H1 (cell line): ENCODE results near the gene TMEM151B. TPM values are rescaled to one million over a fixed set of nuclear protein-coding genes. Genes with fewer than 3 reads are reported as not detected.

ENCODE experiments used
- CTCF ChIA-PET: fragments of 300-600 bp; sonication (Branson Sonifier 250); formaldehyde crosslinking; loops from one replicate; lab custom pipeline; 2021; ENCODE audit not compliant: partially characterized antibody; lab: Charles Lee
- POLR2A ChIA-PET: fragments of 300-600 bp; sonication (Branson Sonifier 250); formaldehyde crosslinking; loops from one replicate; lab custom pipeline; 2021; ENCODE audit warnings: inconsistent platforms; ENCODE audit not compliant: partially characterized antibody; lab: Charles Lee
- DNase-seq, 2 experiments: peaks; one replicate each; pipeline versions ENCODE4 v3.0.0 to v3.0.0-alpha.2; 2010 to 2022; ENCODE audit warnings: low spot score in 2 of 2, low read depth in 1 of 2, mixed read lengths in 1 of 2
- FAIRE-seq: peaks from 2 replicates; lab custom pipeline; 2011; peaks lifted over from hg19 to GRCh38; lab: Jason Lieb, UNC
- H2AFZ ChIP-seq: 2 replicates; pipeline ENCODE4 v1.8.1; 2012; ENCODE audit warnings: low read length, inconsistent platforms
- H2AK5ac ChIP-seq: 2 replicates; pipeline ENCODE4 v1.6.1; 2013; ENCODE audit warnings: low read depth, low read length
- H2BK120ac ChIP-seq: replicated peaks from 2 replicates; pipeline ENCODE3; 2013; ENCODE audit warnings: low read depth, low read length, inconsistent platforms
- H2BK12ac ChIP-seq: 2 replicates; pipeline ENCODE4 v1.6.1; 2013; ENCODE audit warnings: low read depth, low read length
- H2BK15ac ChIP-seq: 2 replicates; pipeline ENCODE4 v1.6.1; 2013; ENCODE audit warnings: low read length
- H2BK20ac ChIP-seq: 2 replicates; pipeline ENCODE4 v1.6.1; 2013; ENCODE audit warnings: low read length
- H2BK5ac ChIP-seq: 2 replicates; pipeline ENCODE4 v1.6.1; 2013; ENCODE audit warnings: low read depth, low read length
- H3K14ac ChIP-seq: 2 replicates; pipeline ENCODE4 v1.6.1; 2013; ENCODE audit warnings: inconsistent platforms; ENCODE audit not compliant: insufficient read length
- H3K18ac ChIP-seq: 2 replicates; pipeline ENCODE4 v1.6.1; 2013; ENCODE audit warnings: low read length; ENCODE audit errors: extremely low read depth
- H3K23ac ChIP-seq: 2 replicates; pipeline ENCODE4 v1.6.1; 2013; ENCODE audit warnings: inconsistent platforms; ENCODE audit not compliant: insufficient read length
- H3K23me2 ChIP-seq: 2 replicates; pipeline ENCODE4 v1.6.1; 2013; ENCODE audit warnings: low read depth, low read length
- H3K27ac ChIP-seq: 2 replicates; pipeline ENCODE4 v1.6.1; 2011; ENCODE audit warnings: low read depth, low read length, inconsistent platforms
- H3K27me3 ChIP-seq, 4 experiments: replicated peaks in 1 of 4; 1 replicate in 1 of 4; 2 replicates in 3 of 4; pipeline versions ENCODE4 v1.6.1 to v1.8.1; 2011 to 2013; ENCODE audit warnings: low read length in 3 of 4, mild to moderate bottlenecking in 3 of 4, inconsistent platforms in 2 of 4, mixed read lengths in 2 of 4, moderate library complexity in 1 of 4; ENCODE audit not compliant: control insufficient read depth in 3 of 4, insufficient read depth in 3 of 4; ENCODE audit errors: extremely low read depth in 1 of 4
- H3K36me3 ChIP-seq, 4 experiments: 2 replicates each; pipeline versions ENCODE4 v1.6.1 to v1.8.1; 2011 to 2013; ENCODE audit warnings: mild to moderate bottlenecking in 4 of 4, low read length in 3 of 4, moderate library complexity in 2 of 4, control low read depth in 1 of 4, inconsistent platforms in 1 of 4; ENCODE audit not compliant: insufficient read depth in 4 of 4, control insufficient read depth in 2 of 4
- H3K4ac ChIP-seq: replicated peaks from 2 replicates; pipeline ENCODE3; 2013; ENCODE audit warnings: low read length, low read depth, mixed read lengths, inconsistent platforms; ENCODE audit not compliant: insufficient read length
- H3K4me1 ChIP-seq, 4 experiments: replicated peaks in 1 of 4; 1 replicate in 1 of 4; 2 replicates in 3 of 4; pipeline versions ENCODE4 v1.6.1 to v1.8.1; 2011 to 2013; ENCODE audit warnings: low read length in 3 of 4, inconsistent platforms in 2 of 4, mixed read lengths in 1 of 4; ENCODE audit not compliant: insufficient read depth in 4 of 4, control insufficient read depth in 3 of 4
- H3K4me2 ChIP-seq, 2 experiments: 2 replicates each; pipeline versions ENCODE4 v1.6.1 to v1.8.1; 2011 to 2013; ENCODE audit warnings: low read depth in 2 of 2, low read length in 2 of 2, control low read depth in 1 of 2, inconsistent platforms in 1 of 2, mild to moderate bottlenecking in 1 of 2; ENCODE audit not compliant: insufficient read depth in 1 of 2
- H3K4me3 ChIP-seq, 4 experiments: fragments of 200-600, 300-600 bp in 1 of 4; sonication (generic), shearing (Covaris generic), sonication (Bioruptor Twin) in 1 of 4; 2 replicates each; pipeline versions ENCODE4 v1.5.1 to v1.8.1; 2011 to 2016; ENCODE audit warnings: low read length in 4 of 4, low read depth in 3 of 4, control low read depth in 2 of 4, inconsistent platforms in 2 of 4, mild to moderate bottlenecking in 2 of 4, mixed read lengths in 1 of 4, moderate library complexity in 1 of 4; ENCODE audit not compliant: insufficient read depth in 2 of 4; ENCODE audit errors: extremely low read depth in 1 of 4
- H3K56ac ChIP-seq: replicated peaks from 2 replicates; pipeline ENCODE3; 2013; ENCODE audit warnings: low read depth, mild to moderate bottlenecking, mixed read lengths, low read length, inconsistent platforms; ENCODE audit not compliant: insufficient read length
- H3K79me1 ChIP-seq: 2 replicates; pipeline ENCODE4 v1.6.1; 2013; ENCODE audit warnings: low read depth, low read length, control low read depth
- H3K79me2 ChIP-seq, 2 experiments: 2 replicates each; pipeline versions ENCODE4 v1.6.1 to v1.8.1; 2012 to 2013; ENCODE audit warnings: low read length in 2 of 2, mild to moderate bottlenecking in 2 of 2, inconsistent platforms in 1 of 2; ENCODE audit not compliant: insufficient read depth in 2 of 2, control insufficient read depth in 1 of 2
- H3K9ac ChIP-seq, 4 experiments: replicated peaks in 1 of 4; 1 replicate in 1 of 4; 2 replicates in 3 of 4; pipeline versions ENCODE4 v1.6.1 to v1.8.1; 2011 to 2013; ENCODE audit warnings: low read depth in 3 of 4, low read length in 3 of 4, control low read depth in 2 of 4, mild to moderate bottlenecking in 2 of 4, moderate library complexity in 2 of 4, inconsistent platforms in 1 of 4; ENCODE audit errors: extremely low read depth in 1 of 4
- H3K9me3 ChIP-seq, 2 experiments: 2 replicates each; pipeline versions ENCODE4 v1.6.1 to v1.8.1; 2012 to 2013; ENCODE audit warnings: mild to moderate bottlenecking in 2 of 2, moderate library complexity in 2 of 2, control low read depth in 1 of 2, inconsistent platforms in 1 of 2, low read depth in 1 of 2, low read length in 1 of 2, mixed read lengths in 1 of 2; ENCODE audit not compliant: insufficient read depth in 2 of 2
- H4K20me1 ChIP-seq, 2 experiments: replicated peaks in 1 of 2; 2 replicates each; pipeline versions ENCODE3 to v1.8.1; 2011 to 2013; ENCODE audit warnings: inconsistent platforms in 2 of 2, low read length in 2 of 2, mild to moderate bottlenecking in 1 of 2; ENCODE audit not compliant: insufficient read depth in 2 of 2, control insufficient read depth in 1 of 2
- H4K5ac ChIP-seq: 2 replicates; pipeline ENCODE4 v1.6.1; 2013; ENCODE audit warnings: low read length, low read depth, mixed read lengths, inconsistent platforms; ENCODE audit not compliant: insufficient read length
- H4K8ac ChIP-seq: 2 replicates; pipeline ENCODE4 v1.8.0; 2013; ENCODE audit warnings: mild to moderate bottlenecking, moderate library complexity, low read length, inconsistent platforms; ENCODE audit not compliant: insufficient read depth; ENCODE audit errors: extremely low read depth
- H4K91ac ChIP-seq: replicated peaks from 2 replicates; pipeline ENCODE3; 2013; ENCODE audit warnings: low read length, mixed read lengths, inconsistent platforms; ENCODE audit not compliant: insufficient read length
- BRCA1 ChIP-seq: IDR thresholded peaks from 2 replicates; pipeline ENCODE4 v1.6.1; 2012; ENCODE audit warnings: low read depth, low read length, improper control_type of control experiment
- WGBS, 2 experiments: shearing (Covaris generic) in 1 of 2; methylation state at CpG; one replicate each; pipeline versions ENCODE4 v1.1.6 to v1.1.7; 2013 to 2015; ENCODE audit warnings: low lambda C conversion rate in 2 of 2, mixed read lengths in 2 of 2, inconsistent platforms in 1 of 2, low coverage in 1 of 2, missing lambda C conversion rate in 1 of 2; ENCODE audit not compliant: insufficient replicate concordance in 2 of 2, insufficient coverage in 1 of 2, insufficient read length in 1 of 2; ENCODE audit errors: extremely low coverage in 1 of 2, missing lambda C conversion rate in 1 of 2; 5-methylcytosine and 5-hydroxymethylcytosine counted together
- polyA plus RNA-seq, 7 experiments: library from polyadenylated mRNA; depleted of rRNA in 3 of 7; stranded (reverse) in 5 of 7; unstranded in 2 of 7; fragments of >200 nt in 5 of 7; fragments of 200-250 nt in 2 of 7; gene quantifications; 1 replicate in 5 of 7; 2 replicates in 1 of 7; 4 replicates in 1 of 7; pipeline versions ENCODE4 v1.2.1 to v1.2.3, GENCODE V29; 2011 to 2013; ENCODE audit warnings: missing spikeins in 2 of 7, mixed read lengths in 2 of 7
- total RNA-seq: library from RNA; stranded (reverse); fragmentation: NEBNext Ultra II Directional; extraction: Animal tissue kit (Norgen Biotek cat#: 25700); gene quantifications from 2 replicates; pipeline ENCODE4 v1.2.1, GENCODE V29; 2021

Gene TMEM151B
- total and polyA plus RNA-seq, 2 of the 8 experiments (the other 6 are each of a cell fraction or from before 2014, with no cell fraction given): 8.0 to 15.5 TPM

DNA sequence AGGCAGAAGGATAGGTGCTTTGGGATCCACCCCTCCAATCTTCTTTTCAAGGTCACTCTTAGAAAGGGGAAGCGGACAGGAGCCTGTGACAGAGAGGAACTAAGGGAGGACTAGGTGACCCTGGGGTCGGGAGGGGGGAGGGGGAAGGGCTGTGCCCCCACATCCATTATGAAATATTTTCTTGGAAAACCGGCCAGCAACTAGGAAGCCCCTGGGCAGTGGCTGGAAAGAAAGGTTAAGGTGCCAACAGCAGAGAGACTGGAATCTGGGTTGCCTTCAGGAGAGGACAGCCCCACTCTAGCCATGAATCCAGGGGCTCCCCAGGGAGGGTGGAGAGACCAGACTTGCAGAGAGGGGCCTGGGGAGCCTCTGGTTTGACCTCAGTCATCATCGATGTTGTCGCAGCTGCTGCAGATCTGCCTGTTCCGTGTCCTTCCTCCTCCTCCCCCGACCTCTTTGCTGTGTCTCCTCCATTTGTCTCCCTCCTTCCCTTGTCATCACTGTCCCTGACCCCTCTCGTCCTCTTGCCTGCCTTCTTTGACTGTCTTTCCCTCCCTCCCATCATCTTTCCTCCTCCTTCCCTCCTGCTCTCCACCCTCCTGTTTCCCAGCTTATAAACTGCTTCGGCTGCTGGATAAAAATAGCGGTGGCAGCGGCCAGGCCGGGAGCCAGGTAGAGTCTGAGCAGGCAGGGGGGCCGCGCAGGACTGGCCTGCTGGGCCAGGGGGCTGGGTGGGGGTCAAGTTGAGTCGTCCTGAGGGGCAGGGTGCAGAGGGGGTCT is 43.7 kb upstream of the TMEM151B start:
- H3K27ac ChIP-seq: no peak overlapping the region; the same call in 1 of the 2 replicates
- no peak for TF ChIP-seq BRCA1

More for the DNA sequence above, 43.7 kb upstream of the TMEM151B start:
- H2BK20ac ChIP-seq: no peak overlapping the region
- H3K79me1 ChIP-seq: peaks cover 25% of the 10 kb centered on the region
- H3K23ac ChIP-seq: no peak overlapping the region
- H4K20me1 ChIP-seq: peaks cover 30 to 43% of the 10 kb centered on the region in 2 experiments
- H2AFZ ChIP-seq: no peak overlapping the region
- no peak overlapping the region; the same call in 1 of the 2 replicates for H2BK5ac ChIP-seq
- WGBS, 2 experiments: 83% methylated on average over 13 of the region's 15 CpGs; no CpG with 5 or more reads in 1 of the 2 experiments
- FAIRE-seq (no peak), DNase-seq (no peak)
- H4K91ac ChIP-seq: no peak overlapping the region
- H3K56ac ChIP-seq: no peak overlapping the region
- H3K79me2 ChIP-seq: peaks cover 10 to 48% of the 10 kb centered on the region in 2 experiments; a peak in 3 of 4 replicates
- ChIA-PET CTCF (interaction anchor here (1.0 to 19.4 kb wide), 11 partner anchors 9 to 130 kb away, joined by 3 to 287 read pairs (median 14); partner anchors contain the start of genes HSP90AB1 and SLC35B2), POLR2A (interaction anchor here (0.8 to 21.0 kb wide), 11 partner anchors 9 to 102 kb away, joined by 3 to 477 read pairs (median 6); partner anchors contain the start of genes HSP90AB1 and SLC35B2)
- peaks cover 15 to 40% (median 32%) of the 10 kb centered on the region in 4 experiments for H3K4me1 ChIP-seq
- H3K27me3 ChIP-seq: no peaks in the 10 kb centered on the region
- H2BK15ac ChIP-seq: 0 out of 2 replicates have a peak overlapping the region, but pooled peaks have one; percentile 92
- H3K18ac ChIP-seq: no peak overlapping the region
- no peak overlapping the region for H4K8ac ChIP-seq
- no peak overlapping the region for H2BK12ac ChIP-seq
- peaks cover 16% of the 10 kb centered on the region for H3K23me2 ChIP-seq
- H3K4me2 ChIP-seq: peak overlapping the region; percentile 94 to 95
- no peak overlapping the region for H3K14ac ChIP-seq
- H4K5ac ChIP-seq: no peak overlapping the region
- no peak overlapping the region for H2BK120ac ChIP-seq
- no peak overlapping the region for H2AK5ac ChIP-seq
- H3K4me3 ChIP-seq: peak overlapping the region in 1 of 4 experiments; percentile 29; a peak in 1 of 8 replicates
- no peak overlapping the region for H3K4ac ChIP-seq
- H3K9ac ChIP-seq: no peak overlapping the region
- peaks cover 16 to 34% (median 28%) of the 10 kb centered on the region in 4 experiments; a peak in 7 of 8 replicates for H3K36me3 ChIP-seq
- no peaks in the 10 kb centered on the region for H3K9me3 ChIP-seq
